Endothelial cell of umbilical vein (primary cell): Measurements from ENCODE around the gene NOPCHAP1. TPM values are rescaled to one million over a fixed set of nuclear protein-coding genes. Genes with fewer than 3 reads are reported as not detected.

ENCODE experiments used
- BruUV-seq: library from RNA; stranded (reverse); fragments of 400-500 nt; replicated peaks from 2 replicates; lab custom pipeline; 2021; lab: Mats Ljungman, UMichigan
- CTCF ChIA-PET: fragments of 300-600, 350-600 bp; sonication (Branson Sonifier 250); formaldehyde crosslinking; loops from one replicate; lab custom pipeline; 2021; ENCODE audit warnings: antibody characterized with exemption, inconsistent platforms; lab: Charles Lee
- POLR2A ChIA-PET: fragments of 300-600, 350-600 bp; sonication (Branson Sonifier 250); formaldehyde crosslinking; loops from one replicate; lab custom pipeline; 2021; ENCODE audit warnings: antibody characterized with exemption, inconsistent platforms; lab: Charles Lee
- DNase-seq: peaks from one replicate; pipeline ENCODE4 v3.0.0-alpha.2; 2011; ENCODE audit warnings: low read depth, low spot score
- FAIRE-seq: peaks from 2 replicates; lab custom pipeline; 2011; peaks lifted over from hg19 to GRCh38; lab: Jason Lieb, UNC
- H2AFZ ChIP-seq: 2 replicates; pipeline ENCODE4 v1.6.0; 2012; ENCODE audit warnings: low read depth, low read length, control low read depth, inconsistent platforms
- H3K27ac ChIP-seq: 2 replicates; pipeline ENCODE4 v1.5.1; 2011; ENCODE audit warnings: low read depth, mild to moderate bottlenecking, control low read depth, low read length, moderate library complexity; ENCODE audit not compliant: insufficient read depth
- H3K27me3 ChIP-seq, 2 experiments: 2 replicates each; pipeline versions ENCODE4 v1.6.0 to v1.6.1; 2011; ENCODE audit warnings: low read length in 2 of 2, mixed read lengths in 1 of 2; ENCODE audit not compliant: control insufficient read depth in 2 of 2, insufficient read depth in 2 of 2
- H3K36me3 ChIP-seq, 2 experiments: 2 replicates in 1 of 2; 3 replicates in 1 of 2; pipeline ENCODE4 v1.5.1; 2011; ENCODE audit warnings: low read length in 2 of 2, mild to moderate bottlenecking in 1 of 2, moderate library complexity in 1 of 2; ENCODE audit not compliant: control insufficient read depth in 2 of 2, insufficient read depth in 2 of 2; ENCODE audit errors: extremely low read depth in 1 of 2
- H3K4me1 ChIP-seq: 3 replicates; pipeline ENCODE4 v1.5.1; 2011; ENCODE audit warnings: mild to moderate bottlenecking, low read length; ENCODE audit not compliant: control insufficient read depth, insufficient read depth; ENCODE audit errors: extremely low read depth
- H3K4me2 ChIP-seq: 2 replicates; pipeline ENCODE4 v1.6.1; 2011; ENCODE audit warnings: low read length, control low read depth, mixed read lengths; ENCODE audit not compliant: insufficient read depth
- H3K4me3 ChIP-seq, 3 experiments: fragments of 200-600 bp in 1 of 3; sonication (generic), shearing (Covaris generic) in 1 of 3; replicated peaks in 1 of 3; 2 replicates each; pipeline ENCODE4 v1.5.1; 2011 to 2016; ENCODE audit warnings: control low read depth in 3 of 3, low read length in 3 of 3, mild to moderate bottlenecking in 2 of 3, inconsistent platforms in 1 of 3, low read depth in 1 of 3, moderate library complexity in 1 of 3; ENCODE audit not compliant: insufficient read depth in 1 of 3
- H3K79me2 ChIP-seq: 2 replicates; pipeline ENCODE4 v1.6.0; 2012; ENCODE audit warnings: low read length, inconsistent platforms; ENCODE audit not compliant: control insufficient read depth, insufficient read depth
- H3K9ac ChIP-seq: replicated peaks from 2 replicates; pipeline ENCODE3; 2011; ENCODE audit warnings: low read length, control low read depth; ENCODE audit not compliant: insufficient read depth; ENCODE audit errors: extremely low read depth
- H3K9me1 ChIP-seq: replicated peaks from 3 replicates; pipeline ENCODE4 v1.6.0; 2011; ENCODE audit warnings: mild to moderate bottlenecking, low read length; ENCODE audit not compliant: control insufficient read depth, insufficient read depth; ENCODE audit errors: extremely low read depth
- H3K9me3 ChIP-seq: replicated peaks from 2 replicates; pipeline ENCODE4 v1.5.1; 2012; ENCODE audit warnings: low read length, inconsistent platforms; ENCODE audit not compliant: control insufficient read depth, insufficient read depth
- H4K20me1 ChIP-seq: replicated peaks from 2 replicates; pipeline ENCODE3; 2011; ENCODE audit warnings: mild to moderate bottlenecking, low read length; ENCODE audit not compliant: control insufficient read depth, insufficient read depth; ENCODE audit errors: extremely low read depth
- EZH2 ChIP-seq: IDR thresholded peaks from 2 replicates; pipeline ENCODE4 v1.6.1; 2012; ENCODE audit warnings: borderline replicate concordance, low read depth, mild to moderate bottlenecking, moderate library complexity, low read length, inconsistent platforms; ENCODE audit not compliant: severe bottlenecking
- FOS ChIP-seq: IDR thresholded peaks from 2 replicates; pipeline ENCODE4 v1.6.1; 2011; ENCODE audit warnings: mild to moderate bottlenecking, low read length, moderate library complexity, borderline replicate concordance; ENCODE audit not compliant: insufficient read depth
- GATA2 ChIP-seq: IDR thresholded peaks from 2 replicates; pipeline ENCODE4 v1.7.0; 2011; ENCODE audit warnings: low read depth, mild to moderate bottlenecking, moderate library complexity, mixed read lengths, low read length; ENCODE audit not compliant: insufficient read length, insufficient read depth
- JUN ChIP-seq: IDR thresholded peaks from 2 replicates; pipeline ENCODE4 v1.6.1; 2011; ENCODE audit warnings: borderline replicate concordance, low read depth; ENCODE audit not compliant: insufficient read length, insufficient read depth
- MYC ChIP-seq: IDR thresholded peaks from one replicate; pipeline ENCODE4 v1.6.1; 2011; ENCODE audit warnings: mild to moderate bottlenecking, low read depth, low read length
- POLR2A ChIP-seq: IDR thresholded peaks from 2 replicates; pipeline ENCODE4 v1.6.1; 2012; ENCODE audit warnings: low read depth, mild to moderate bottlenecking, control low read depth, low read length
- POLR2AphosphoS5 ChIP-seq: IDR thresholded peaks from 2 replicates; pipeline ENCODE4 v1.6.1; 2012; ENCODE audit warnings: low read depth, mild to moderate bottlenecking, control low read depth, low read length, moderate library complexity; ENCODE audit not compliant: insufficient read depth
- dilution Hi-C: fragments of 300-500 bp; cut with MboI; formaldehyde crosslinking; loops from one replicate; pipeline ENCODE4 v1.15.0; 2019; ENCODE audit warnings: low sequenced_read_pairs; ENCODE audit not compliant: extremely low pct_ligation_motif_present
- intact Hi-C: fragments of 100-400 bp; cut with micrococcal nuclease; formaldehyde crosslinking; loops from one replicate; pipeline ENCODE4 v1.10.0; 2022
- polyA plus RNA-seq, 4 experiments: library from polyadenylated mRNA; depleted of rRNA in 3 of 4; stranded (reverse) in 3 of 4; unstranded in 1 of 4; fragments of >200 nt; gene quantifications; 2 replicates each; pipeline versions ENCODE4 v1.2.1 to v1.2.3, GENCODE V29; 2011 to 2012; ENCODE audit warnings: missing spikeins in 1 of 4
- total RNA-seq: library from RNA; stranded (reverse); gene quantifications from 2 replicates; pipeline ENCODE4 v1.2.3, GENCODE V29; 2021
- TF ChIP-seq, protein P1 (sequence below): IDR thresholded peaks from 2 replicates; pipeline ENCODE4 v1.6.1; 2011; ENCODE audit not compliant: insufficient read depth, insufficient read length
- TF ChIP-seq, protein P2 (sequence below), 2 donors: IDR thresholded peaks; 1 replicate in 1 of 2; 2 replicates in 1 of 2; pipeline ENCODE4 v1.5.1; 2011; ENCODE audit warnings: low read length in 2 of 2, mild to moderate bottlenecking in 2 of 2, moderate library complexity in 2 of 2, control low read depth in 1 of 2, inconsistent platforms in 1 of 2, low read depth in 1 of 2; ENCODE audit not compliant: insufficient read depth in 1 of 2; ENCODE audit errors: extremely low read depth in 1 of 2

NOPCHAP1 gene
- total and polyA plus RNA-seq, 2 donors (not counting 3 experiments of a cell fraction or from before 2014, with no cell fraction given): 6.1 to 17.8 TPM

DNA sequence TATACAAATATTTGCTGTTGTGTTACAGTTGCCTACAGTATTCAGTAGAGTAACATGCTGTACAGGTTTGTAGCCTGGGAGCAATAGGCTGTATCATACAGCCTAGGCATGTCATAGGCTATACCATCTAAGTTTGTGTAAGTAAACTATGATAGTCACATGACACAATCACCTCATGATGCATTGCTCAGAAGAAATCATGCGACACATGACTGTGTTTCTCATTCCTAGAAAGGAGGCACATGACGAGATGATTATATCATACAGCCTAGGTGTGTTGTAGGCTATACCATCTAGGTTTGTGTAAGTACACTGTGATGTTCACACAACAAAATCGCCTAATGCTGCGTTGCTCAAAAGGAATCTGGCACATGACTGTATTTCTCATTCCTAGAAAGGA, 31.9 kb downstream of the NOPCHAP1 start:
- no peak for TF ChIP-seq MYC
- TF ChIP-seq POLR2AphosphoS5: no peak
- dilution Hi-C loops (no loop called here), intact Hi-C loops (no loop called here)
- no peaks in the 10 kb centered on the region for H3K9me3 ChIP-seq
- no peaks in the 10 kb centered on the region for H3K27me3 ChIP-seq
- no peak overlapping the region for H3K4me3 ChIP-seq
- H2AFZ ChIP-seq: no peak overlapping the region
- peaks cover 0 to 2% of the 10 kb centered on the region in 2 experiments for H3K36me3 ChIP-seq
- H3K4me1 ChIP-seq: no peaks in the 10 kb centered on the region
- FAIRE-seq: no peak
- H3K27ac ChIP-seq: no peak overlapping the region
- DNase-seq: no peak
- no peaks in the 10 kb centered on the region for H4K20me1 ChIP-seq
- no TSS peak for BruUV-seq
- ChIA-PET CTCF (no interaction called here), POLR2A (no interaction called here)
- no peak overlapping the region for H3K4me2 ChIP-seq
- H3K9ac ChIP-seq: no peak overlapping the region
- H3K79me2 ChIP-seq: no peaks in the 10 kb centered on the region
- no peaks in the 10 kb centered on the region for H3K9me1 ChIP-seq

DNA sequence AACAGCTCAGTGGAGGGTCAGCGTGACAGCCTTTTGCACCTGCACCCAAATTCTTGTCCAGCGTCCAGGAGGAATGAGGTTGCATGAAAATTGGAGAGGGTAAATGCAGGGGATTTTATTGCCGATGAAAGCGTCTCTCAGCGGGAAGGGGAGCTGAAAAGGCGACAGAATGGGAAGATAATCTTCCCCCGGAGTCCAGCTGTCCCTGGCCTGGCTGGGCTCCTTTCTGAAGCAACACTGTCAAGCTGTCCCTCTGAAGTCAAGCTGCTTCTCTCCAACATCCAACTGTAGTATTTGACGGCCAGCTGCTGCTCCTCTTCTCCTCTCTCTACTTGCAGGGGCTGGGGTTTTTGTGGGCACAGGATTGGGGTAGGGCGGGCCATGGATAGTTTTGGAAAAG, 32.7 kb downstream of the NOPCHAP1 start:
- FAIRE-seq (no peak), DNase-seq (no peak)
- H3K9me1 ChIP-seq: no peaks in the 10 kb centered on the region
- no peaks in the 10 kb centered on the region for H3K9me3 ChIP-seq
- H4K20me1 ChIP-seq: no peaks in the 10 kb centered on the region
- BruUV-seq: no TSS peak
- no peaks in the 10 kb centered on the region for H3K4me1 ChIP-seq
- ChIA-PET POLR2A (no interaction called here), CTCF (no interaction called here)
- H3K9ac ChIP-seq: no peak overlapping the region
- no peaks in the 10 kb centered on the region for H3K79me2 ChIP-seq
- H2AFZ ChIP-seq: no peak overlapping the region
- TF ChIP-seq GATA2 (no peak), POLR2AphosphoS5 (no peak), EZH2 (no peak), JUN (no peak), POLR2A (no peak), MYC (no peak), FOS (no peak)
- TF ChIP-seq, protein P1, sequence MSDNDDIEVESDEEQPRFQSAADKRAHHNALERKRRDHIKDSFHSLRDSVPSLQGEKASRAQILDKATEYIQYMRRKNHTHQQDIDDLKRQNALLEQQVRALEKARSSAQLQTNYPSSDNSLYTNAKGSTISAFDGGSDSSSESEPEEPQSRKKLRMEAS: no peak
- TF ChIP-seq, protein P2, sequence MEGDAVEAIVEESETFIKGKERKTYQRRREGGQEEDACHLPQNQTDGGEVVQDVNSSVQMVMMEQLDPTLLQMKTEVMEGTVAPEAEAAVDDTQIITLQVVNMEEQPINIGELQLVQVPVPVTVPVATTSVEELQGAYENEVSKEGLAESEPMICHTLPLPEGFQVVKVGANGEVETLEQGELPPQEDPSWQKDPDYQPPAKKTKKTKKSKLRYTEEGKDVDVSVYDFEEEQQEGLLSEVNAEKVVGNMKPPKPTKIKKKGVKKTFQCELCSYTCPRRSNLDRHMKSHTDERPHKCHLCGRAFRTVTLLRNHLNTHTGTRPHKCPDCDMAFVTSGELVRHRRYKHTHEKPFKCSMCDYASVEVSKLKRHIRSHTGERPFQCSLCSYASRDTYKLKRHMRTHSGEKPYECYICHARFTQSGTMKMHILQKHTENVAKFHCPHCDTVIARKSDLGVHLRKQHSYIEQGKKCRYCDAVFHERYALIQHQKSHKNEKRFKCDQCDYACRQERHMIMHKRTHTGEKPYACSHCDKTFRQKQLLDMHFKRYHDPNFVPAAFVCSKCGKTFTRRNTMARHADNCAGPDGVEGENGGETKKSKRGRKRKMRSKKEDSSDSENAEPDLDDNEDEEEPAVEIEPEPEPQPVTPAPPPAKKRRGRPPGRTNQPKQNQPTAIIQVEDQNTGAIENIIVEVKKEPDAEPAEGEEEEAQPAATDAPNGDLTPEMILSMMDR (IDR thresholded peaks at IDR 0.05; ENCODE audit: extremely low read depth in 1 of 2, insufficient read depth in 1 of 2, low read depth in 1 of 2, low read length in 2 of 2): no peak
- H3K36me3 ChIP-seq: peaks cover 0 to 2% of the 10 kb centered on the region in 2 experiments
- dilution Hi-C loops (no loop called here), intact Hi-C loops (no loop called here)
- H3K4me2 ChIP-seq: no peak overlapping the region
- H3K27me3 ChIP-seq: no peaks in the 10 kb centered on the region
- H3K4me3 ChIP-seq: no peak overlapping the region
- H3K27ac ChIP-seq: no peak overlapping the region
